ENCODE measurements around the gene PFN1.

The PFN1 gene

DNA sequence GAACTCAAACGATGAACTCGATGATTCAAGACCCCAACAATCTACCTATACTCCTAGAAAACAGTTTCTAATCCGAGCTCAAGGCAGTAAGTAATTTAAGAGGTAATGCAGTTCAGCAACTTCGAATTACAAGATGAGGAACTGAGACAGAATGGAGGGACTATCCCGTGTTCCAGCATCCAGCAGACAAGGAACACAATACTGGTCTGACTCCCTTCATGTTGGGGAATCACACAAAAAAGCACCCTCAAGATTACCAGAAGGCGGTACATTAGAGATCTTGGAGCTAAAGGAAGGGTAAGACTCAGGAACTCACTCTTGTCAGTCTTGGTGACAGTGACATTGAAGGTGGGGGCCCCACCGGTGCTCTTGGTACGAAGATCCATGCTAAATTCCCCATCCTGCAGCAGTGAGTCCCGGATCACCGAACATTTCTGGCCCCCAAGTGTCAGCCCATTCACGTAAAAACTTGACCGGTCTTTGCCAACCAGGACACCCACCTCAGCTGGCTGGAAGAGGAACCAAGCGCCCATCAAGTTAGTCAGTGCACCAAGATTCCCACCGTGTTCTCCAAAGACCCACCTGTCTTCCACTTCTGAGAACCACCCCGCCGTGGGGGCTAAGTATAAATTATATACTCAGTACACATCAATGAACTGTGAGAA lies 1.9 kb downstream of the PFN1 start:
- TF ChIP-seq, protein P1, sequence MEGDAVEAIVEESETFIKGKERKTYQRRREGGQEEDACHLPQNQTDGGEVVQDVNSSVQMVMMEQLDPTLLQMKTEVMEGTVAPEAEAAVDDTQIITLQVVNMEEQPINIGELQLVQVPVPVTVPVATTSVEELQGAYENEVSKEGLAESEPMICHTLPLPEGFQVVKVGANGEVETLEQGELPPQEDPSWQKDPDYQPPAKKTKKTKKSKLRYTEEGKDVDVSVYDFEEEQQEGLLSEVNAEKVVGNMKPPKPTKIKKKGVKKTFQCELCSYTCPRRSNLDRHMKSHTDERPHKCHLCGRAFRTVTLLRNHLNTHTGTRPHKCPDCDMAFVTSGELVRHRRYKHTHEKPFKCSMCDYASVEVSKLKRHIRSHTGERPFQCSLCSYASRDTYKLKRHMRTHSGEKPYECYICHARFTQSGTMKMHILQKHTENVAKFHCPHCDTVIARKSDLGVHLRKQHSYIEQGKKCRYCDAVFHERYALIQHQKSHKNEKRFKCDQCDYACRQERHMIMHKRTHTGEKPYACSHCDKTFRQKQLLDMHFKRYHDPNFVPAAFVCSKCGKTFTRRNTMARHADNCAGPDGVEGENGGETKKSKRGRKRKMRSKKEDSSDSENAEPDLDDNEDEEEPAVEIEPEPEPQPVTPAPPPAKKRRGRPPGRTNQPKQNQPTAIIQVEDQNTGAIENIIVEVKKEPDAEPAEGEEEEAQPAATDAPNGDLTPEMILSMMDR (IDR thresholded peaks at IDR 0.05; ENCODE audit: low read depth, low read length, missing control alignments), result no peak
- peak overlapping the region; percentile 97 for H3K4me3 ChIP-seq (replicated peaks; ENCODE audit: low read depth, low read length)
- DNase-seq (ENCODE audit: extremely low read depth, low read depth), result no peak

DNA sequence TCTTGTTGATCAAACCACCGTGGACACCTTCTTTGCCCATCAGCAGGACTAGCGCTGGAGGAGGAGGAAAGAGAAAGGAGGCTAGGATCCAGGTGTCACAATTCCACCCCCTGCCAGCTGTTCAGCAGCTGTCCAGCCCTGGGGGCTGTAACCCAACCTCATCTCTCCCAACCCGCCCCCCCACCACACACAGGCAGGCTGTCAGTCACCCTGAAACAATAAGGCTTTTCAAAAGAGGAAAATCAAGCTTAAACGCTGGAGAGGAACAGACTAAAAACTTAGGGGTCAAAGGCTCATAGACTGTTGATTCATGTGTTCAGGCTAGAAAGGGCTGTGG lies 2.4 kb downstream of the PFN1 start:
- peak overlapping the region; percentile 97 for H3K4me3 ChIP-seq (replicated peaks; ENCODE audit: low read depth, low read length)
- DNase-seq (ENCODE audit: extremely low read depth, low read depth), result no peak
- TF ChIP-seq, protein P1 (IDR thresholded peaks at IDR 0.05; ENCODE audit: low read depth, low read length, missing control alignments), result no peak

DNA sequence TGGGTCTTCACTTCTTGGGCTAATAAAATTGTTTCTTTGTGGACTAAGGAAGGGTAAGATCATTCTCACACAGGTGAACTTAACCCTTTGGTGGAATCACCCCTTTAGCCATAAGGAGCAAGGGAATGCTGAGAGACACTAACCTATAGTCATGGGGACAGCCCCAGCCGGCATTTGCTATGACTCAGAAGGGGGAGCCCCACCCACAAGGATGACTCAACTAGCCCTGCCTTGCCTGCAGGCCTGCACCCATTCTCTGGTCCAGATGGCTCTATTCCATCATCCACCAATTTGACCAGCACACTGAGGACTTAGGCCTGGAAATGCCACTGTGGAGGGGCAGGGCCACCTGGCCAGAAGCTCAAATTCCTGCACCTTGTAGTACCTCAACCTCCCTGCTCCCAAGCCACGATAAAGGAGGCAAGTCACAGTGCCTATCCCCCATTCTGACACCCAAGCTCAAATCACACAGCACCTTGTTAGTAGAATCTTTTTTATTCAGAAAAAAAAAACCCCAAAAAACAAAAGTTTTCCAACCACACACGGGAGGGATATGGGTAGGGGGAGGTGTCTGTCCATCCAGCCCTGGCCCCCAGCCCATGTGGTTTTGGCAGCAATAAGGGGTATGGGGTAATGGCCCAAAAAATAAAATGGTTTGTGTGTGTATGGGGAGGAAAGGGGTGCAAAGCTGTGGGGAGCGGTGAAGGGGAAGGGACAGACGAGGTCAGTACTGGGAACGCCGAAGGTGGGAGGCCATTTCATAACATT lies 3.0 kb downstream of the PFN1 start:
- DNase-seq (ENCODE audit: extremely low read depth, low read depth), result peak; percentile 81
- peak overlapping the region; percentile 97 for H3K4me3 ChIP-seq (replicated peaks; ENCODE audit: low read depth, low read length)

DNA sequence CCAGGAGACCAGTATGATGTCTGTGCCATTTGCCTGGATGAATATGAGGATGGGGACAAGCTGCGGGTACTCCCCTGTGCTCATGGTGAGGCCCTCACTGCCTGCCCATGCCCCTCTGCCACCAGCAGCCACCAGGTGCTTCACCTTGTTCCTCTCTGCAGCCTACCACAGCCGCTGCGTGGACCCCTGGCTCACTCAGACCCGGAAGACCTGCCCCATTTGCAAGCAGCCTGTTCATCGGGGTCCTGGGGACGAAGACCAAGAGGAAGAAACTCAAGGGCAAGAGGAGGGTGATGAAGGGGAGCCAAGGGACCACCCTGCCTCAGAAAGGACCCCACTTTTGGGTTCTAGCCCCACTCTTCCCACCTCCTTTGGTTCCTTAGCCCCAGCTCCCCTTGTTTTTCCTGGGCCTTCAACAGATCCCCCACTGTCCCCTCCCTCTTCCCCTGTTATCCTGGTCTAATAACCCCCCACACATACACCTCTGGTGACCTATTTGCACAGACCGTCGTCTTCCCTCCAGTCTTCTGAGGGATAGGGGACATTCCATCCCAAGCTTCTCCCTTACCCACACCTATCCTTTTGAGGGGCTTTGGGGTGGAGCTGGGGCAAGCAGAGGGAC lies 3.7 kb downstream of the PFN1 start:
- DNase-seq (ENCODE audit: extremely low read depth, low read depth), result no peak
- TF ChIP-seq, protein P1 (IDR thresholded peaks at IDR 0.05; ENCODE audit: low read depth, low read length, missing control alignments), result no peak
- H3K4me3 ChIP-seq (replicated peaks; ENCODE audit: low read depth, low read length), result peak overlapping the region; percentile 97

More for the DNA sequence above, 3.0 kb downstream of the PFN1 start:
- TF ChIP-seq, protein P1 (IDR thresholded peaks at IDR 0.05; ENCODE audit: low read depth, low read length, missing control alignments), result no peak

DNA sequence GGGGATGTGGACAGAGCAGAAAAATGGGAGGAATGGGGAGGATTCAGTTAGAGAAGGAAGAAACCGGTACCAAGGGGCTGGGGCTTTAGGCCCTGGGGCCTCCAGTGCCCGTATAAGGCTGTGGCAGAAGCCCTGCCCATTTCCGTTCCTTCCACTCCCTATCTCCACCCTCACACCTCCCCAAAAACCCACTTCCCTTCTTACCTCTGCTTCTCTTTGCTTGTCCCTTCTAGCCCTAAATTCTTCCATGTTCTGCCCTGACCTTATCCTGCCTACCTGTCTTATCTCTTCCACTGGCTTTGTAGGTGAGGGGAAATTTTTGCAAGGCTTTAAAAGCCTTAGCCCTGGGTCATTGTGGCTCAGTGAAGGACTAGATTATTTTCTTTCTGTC lies 4.2 kb downstream of the PFN1 start:
- TF ChIP-seq, protein P1 (IDR thresholded peaks at IDR 0.05; ENCODE audit: low read depth, low read length, missing control alignments), result no peak
- H3K4me3 ChIP-seq (replicated peaks; ENCODE audit: low read depth, low read length), result no peak overlapping the region
- DNase-seq (ENCODE audit: extremely low read depth, low read depth), result no peak

DNA sequence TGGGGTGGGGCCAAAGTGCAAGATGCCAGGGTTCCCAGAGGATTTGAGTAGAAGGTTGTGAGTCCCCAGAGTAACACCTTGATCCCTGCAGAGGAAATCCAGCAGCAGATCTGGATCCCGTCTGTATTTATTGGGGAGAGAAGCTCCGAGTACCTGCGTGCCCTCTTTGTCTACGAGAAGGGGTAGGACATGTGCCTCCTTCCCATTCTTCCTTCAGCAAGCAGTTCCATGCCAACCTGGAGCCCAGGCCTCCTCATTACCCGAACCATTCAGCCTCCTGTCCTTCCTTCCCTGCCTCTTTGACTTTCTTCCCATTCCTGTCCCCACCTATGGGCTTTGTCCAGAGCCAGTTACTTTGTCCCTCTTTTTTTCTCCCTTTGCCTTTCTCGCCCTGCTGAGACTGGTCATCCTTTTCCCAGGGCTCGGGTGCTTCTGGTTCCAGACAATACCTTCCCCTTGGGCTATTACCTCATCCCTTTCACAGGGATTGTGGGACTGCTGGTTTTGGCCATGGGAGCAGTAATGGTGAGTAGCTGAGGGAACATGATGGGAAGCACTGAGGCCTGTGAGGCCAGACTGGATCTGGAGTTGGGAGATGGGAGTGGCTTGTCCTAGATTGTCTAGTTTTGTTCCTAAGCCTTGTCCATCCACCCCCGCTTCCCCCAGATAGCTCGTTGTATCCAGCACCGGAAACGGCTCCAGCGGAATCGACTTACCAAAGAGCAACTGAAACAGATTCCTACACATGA lies 5.4 kb downstream of the PFN1 start:
- no peak overlapping the region for H3K4me3 ChIP-seq (replicated peaks; ENCODE audit: low read depth, low read length)
- TF ChIP-seq, protein P1 (IDR thresholded peaks at IDR 0.05; ENCODE audit: low read depth, low read length, missing control alignments), result no peak
- DNase-seq (ENCODE audit: extremely low read depth, low read depth), result no peak
